ENCODE measurements around the gene PRKCQ. TPM values are rescaled to one million over a fixed set of nuclear protein-coding genes. Genes with fewer than 3 reads are reported as not detected.

PRKCQ gene
- total and polyA plus RNA-seq, 2 of the 8 experiments (the other 6 are each of a cell fraction or from before 2014, with no cell fraction given), result 9.1 to 22.6 TPM

DNA sequence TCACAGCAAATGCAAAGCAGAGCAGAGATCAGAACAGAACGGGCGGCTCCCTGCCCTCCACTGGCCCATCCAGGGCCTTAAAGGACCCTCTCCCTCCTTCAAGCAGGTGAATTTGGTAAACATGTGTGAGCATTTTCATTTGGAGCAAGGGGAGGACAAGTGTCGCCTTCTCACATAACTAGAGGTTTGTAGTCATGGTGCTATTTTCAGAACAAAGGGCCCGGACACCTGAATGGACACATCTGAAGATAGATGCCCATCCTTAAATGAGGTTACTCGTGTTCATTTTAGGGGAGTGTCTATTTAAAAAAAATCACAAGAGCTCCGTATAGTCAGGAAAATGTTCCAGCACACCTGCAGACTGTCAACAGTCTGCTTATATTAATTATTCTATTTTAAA lies 153.8 kb downstream of the PRKCQ start:
- Histone ChIP-seq H4K8ac (ENCODE audit: extremely low read depth, insufficient read depth, low read length) (no peak overlapping the region), H2BK5ac (ENCODE audit: low read depth, low read length) (no peak overlapping the region), H4K20me1 (replicated peaks in 1 of 2; ENCODE audit: control insufficient read depth in 1 of 2, insufficient read depth in 2 of 2, low read length in 2 of 2) (peaks cover 0 to 2% of the 10 kb centered on the region in 2 experiments), H4K91ac (replicated peaks; ENCODE audit: insufficient read length, low read length) (no peak overlapping the region), H3K4ac (replicated peaks; ENCODE audit: insufficient read length, low read depth, low read length) (no peak overlapping the region), H2BK120ac (replicated peaks; ENCODE audit: low read depth, low read length) (no peak overlapping the region), H2BK12ac (ENCODE audit: low read depth, low read length) (no peak overlapping the region), H2BK20ac (ENCODE audit: low read length) (no peak overlapping the region), H3K18ac (ENCODE audit: extremely low read depth, low read length) (no peak overlapping the region), H3K27ac (ENCODE audit: low read depth, low read length) (no peak overlapping the region), H2BK15ac (ENCODE audit: low read length) (no peak overlapping the region), H3K56ac (replicated peaks; ENCODE audit: insufficient read length, low read depth, low read length) (no peak overlapping the region), H3K27me3 (replicated peaks in 1 of 4; ENCODE audit: control insufficient read depth in 3 of 4, extremely low read depth in 1 of 4, insufficient read depth in 3 of 4, low read length in 3 of 4) (no peaks in the 10 kb centered on the region), H3K4me3 (ENCODE audit: extremely low read depth in 1 of 4, insufficient read depth in 2 of 4, low read depth in 3 of 4, low read length in 4 of 4) (no peak overlapping the region), H3K4me2 (ENCODE audit: insufficient read depth in 1 of 2, low read depth in 2 of 2, low read length in 2 of 2) (no peak overlapping the region), H3K23ac (ENCODE audit: insufficient read length) (no peak overlapping the region), H3K23me2 (ENCODE audit: low read depth, low read length) (no peaks in the 10 kb centered on the region), H2AFZ (ENCODE audit: low read length) (no peak overlapping the region), H3K9me3 (ENCODE audit: insufficient read depth in 2 of 2, low read depth in 1 of 2, low read length in 1 of 2) (no peaks in the 10 kb centered on the region), H3K36me3 (ENCODE audit: control insufficient read depth in 2 of 4, insufficient read depth in 4 of 4, low read length in 3 of 4) (peaks cover 0 to 4% (median 0%) of the 10 kb centered on the region in 4 experiments; a peak in 5 of 8 replicates), H3K9ac (replicated peaks in 1 of 4; ENCODE audit: extremely low read depth in 1 of 4, low read depth in 3 of 4, low read length in 3 of 4) (no peak overlapping the region), H3K79me1 (ENCODE audit: low read depth, low read length) (no peaks in the 10 kb centered on the region), H4K5ac (ENCODE audit: insufficient read length, low read depth, low read length) (no peak overlapping the region), H3K14ac (ENCODE audit: insufficient read length) (no peak overlapping the region), H3K79me2 (ENCODE audit: control insufficient read depth in 1 of 2, insufficient read depth in 2 of 2, low read length in 2 of 2) (no peaks in the 10 kb centered on the region), H2AK5ac (ENCODE audit: low read depth, low read length) (no peak overlapping the region), H3K4me1 (replicated peaks in 1 of 4; ENCODE audit: control insufficient read depth in 3 of 4, insufficient read depth in 4 of 4, low read length in 3 of 4) (no peaks in the 10 kb centered on the region)
- WGBS, 2 experiments (ENCODE audit: extremely low coverage in 1 of 2, insufficient coverage in 1 of 2, insufficient read length in 1 of 2, insufficient replicate concordance in 2 of 2, low coverage in 1 of 2, low lambda C conversion rate in 2 of 2, missing lambda C conversion rate in 1 of 2), result 91% methylated on average over 6 of the region's 6 CpGs; no CpG with 5 or more reads in 1 of the 2 experiments
- DNase-seq (ENCODE audit: low read depth in 1 of 2, low spot score in 2 of 2) (no peak), FAIRE-seq (no peak)
- ChIA-PET POLR2A (ENCODE audit: partially characterized antibody) (no interaction called here), CTCF (ENCODE audit: partially characterized antibody) (interaction anchor here (1.2 kb wide), 1 partner anchor 20 kb away, joined by 3 read pairs; no protein-coding TSS in a partner anchor)
- TF ChIP-seq NANOG (IDR thresholded peaks at IDR 0.05; ENCODE audit: insufficient read depth, low read depth, low read length, poor library complexity, severe bottlenecking), result no peak
- TF ChIP-seq TCF12 (IDR thresholded peaks at IDR 0.05; ENCODE audit: low read depth, low read length), result no peak
- no peak for TF ChIP-seq YY1 (IDR thresholded peaks at IDR 0.05; ENCODE audit: low read depth, low read length)
- no peak for TF ChIP-seq CBX8 (IDR thresholded peaks at IDR 0.05; ENCODE audit: borderline replicate concordance, low read depth, low read length)
- no peak for TF ChIP-seq BACH1 (IDR thresholded peaks at IDR 0.05; ENCODE audit: low read length)
- TF ChIP-seq KDM4A (IDR thresholded peaks at IDR 0.05; ENCODE audit: low read depth, low read length, severe bottlenecking), result no peak
- no peak for TF ChIP-seq TAF7 (optimal IDR thresholded peaks at IDR 0.05; ENCODE audit: borderline replicate concordance, low read depth, low read length)
- TF ChIP-seq, protein P1, sequence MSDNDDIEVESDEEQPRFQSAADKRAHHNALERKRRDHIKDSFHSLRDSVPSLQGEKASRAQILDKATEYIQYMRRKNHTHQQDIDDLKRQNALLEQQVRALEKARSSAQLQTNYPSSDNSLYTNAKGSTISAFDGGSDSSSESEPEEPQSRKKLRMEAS (IDR thresholded peaks at IDR 0.05), result no peak
- no peak for TF ChIP-seq TBP (IDR thresholded peaks at IDR 0.05; ENCODE audit: low read depth, low read length)
- TF ChIP-seq KDM5A (IDR thresholded peaks at IDR 0.05; ENCODE audit: low read length), result no peak
- TF ChIP-seq SIN3A (conservative IDR thresholded peaks at IDR 0.05 in 1 of 2, IDR thresholded peaks at IDR 0.05 in 1 of 2; ENCODE audit: low read depth in 1 of 2, low read length in 2 of 2), result no peak
- no peak for TF ChIP-seq RFX5 (IDR thresholded peaks at IDR 0.05; ENCODE audit: borderline replicate concordance, low read depth, low read length)
- TF ChIP-seq HDAC6 (IDR thresholded peaks at IDR 0.05; ENCODE audit: low read depth, low read length), result no peak
- no peak for TF ChIP-seq CTBP2 (IDR thresholded peaks at IDR 0.05; ENCODE audit: borderline replicate concordance, insufficient read depth, insufficient read length, low read length)
